ENCODE results near the gene SPINT3. TPM values are rescaled to one million over a fixed set of nuclear protein-coding genes. Genes with fewer than 3 reads are reported as not detected.
"Not testable (repeated sequence)": the region's sequence is repeated elsewhere in the genome, so short reads cannot be mapped to it uniquely, and the experiment has no call there.

SPINT3 gene
- total RNA-seq, 6 experiments from 2014 or later, result not detected

GRCh38 chr20:45495501-45495941 is 19.9 kb downstream of the SPINT3 start:
- H3K36me3 Mint-ChIP-seq (ENCODE audit: low read depth), result no peaks in the 10 kb centered on the region
- H3K4me1 Mint-ChIP-seq (ENCODE audit: low read depth), result no peaks in the 10 kb centered on the region
- H3K27me3 Mint-ChIP-seq (ENCODE audit: insufficient read depth), result peaks cover 16% of the 10 kb centered on the region
- no peaks in the 10 kb centered on the region for H3K9me3 Mint-ChIP-seq
- no peak for TF ChIP-seq CTCF (IDR thresholded peaks at IDR 0.05)
- no peak for DNase-seq
- no peak overlapping the region for H3K27ac Mint-ChIP-seq
- H3K4me3 Mint-ChIP-seq, result no peak overlapping the region

GRCh38 chr20:45489083-45489531 is 26.3 kb downstream of the SPINT3 start:
- Mint-ChIP-seq H3K36me3 (ENCODE audit: low read depth) (no peaks in the 10 kb centered on the region), H3K27ac (no peak overlapping the region), H3K4me3 (no peak overlapping the region), H3K9me3 (no peaks in the 10 kb centered on the region), H3K27me3 (ENCODE audit: insufficient read depth) (peaks cover 20% of the 10 kb centered on the region), H3K4me1 (ENCODE audit: low read depth) (no peaks in the 10 kb centered on the region)
- TF ChIP-seq CTCF (IDR thresholded peaks at IDR 0.05), result no peak
- peak; percentile 4 for DNase-seq

GRCh38 chr20:45487231-45487635 is 28.2 kb downstream of the SPINT3 start:
- Mint-ChIP-seq H3K27ac (no peak overlapping the region), H3K4me3 (no peak overlapping the region), H3K9me3 (no peaks in the 10 kb centered on the region), H3K27me3 (ENCODE audit: insufficient read depth) (peaks cover 20% of the 10 kb centered on the region), H3K4me1 (ENCODE audit: low read depth) (no peaks in the 10 kb centered on the region), H3K36me3 (ENCODE audit: low read depth) (no peaks in the 10 kb centered on the region)
- no peak for DNase-seq
- TF ChIP-seq CTCF (IDR thresholded peaks at IDR 0.05), result peak; percentile 39; the same call in 1 of the 2 replicates

GRCh38 chr20:45485388-45485787 is 30.0 kb downstream of the SPINT3 start:
- TF ChIP-seq CTCF (IDR thresholded peaks at IDR 0.05), result no peak
- DNase-seq, result no peak
- H3K27me3 Mint-ChIP-seq (ENCODE audit: insufficient read depth), result peaks cover 17% of the 10 kb centered on the region
- no peak overlapping the region for H3K4me3 Mint-ChIP-seq
- H3K36me3 Mint-ChIP-seq (ENCODE audit: low read depth), result no peaks in the 10 kb centered on the region
- no peak overlapping the region for H3K27ac Mint-ChIP-seq
- H3K9me3 Mint-ChIP-seq, result no peaks in the 10 kb centered on the region
- H3K4me1 Mint-ChIP-seq (ENCODE audit: low read depth), result no peaks in the 10 kb centered on the region

GRCh38 chr20:45484676-45485075 is 30.7 kb downstream of the SPINT3 start:
- no peak overlapping the region for H3K4me3 Mint-ChIP-seq
- no peaks in the 10 kb centered on the region for H3K4me1 Mint-ChIP-seq (ENCODE audit: low read depth)
- no peak for DNase-seq
- TF ChIP-seq CTCF (IDR thresholded peaks at IDR 0.05), result no peak
- no peaks in the 10 kb centered on the region for H3K9me3 Mint-ChIP-seq
- H3K36me3 Mint-ChIP-seq (ENCODE audit: low read depth), result no peaks in the 10 kb centered on the region
- peaks cover 17% of the 10 kb centered on the region for H3K27me3 Mint-ChIP-seq (ENCODE audit: insufficient read depth)
- no peak overlapping the region for H3K27ac Mint-ChIP-seq

GRCh38 chr20:45479822-45480221 is 35.6 kb downstream of the SPINT3 start:
- no peak for TF ChIP-seq CTCF (IDR thresholded peaks at IDR 0.05)
- H3K9me3 Mint-ChIP-seq, result no peaks in the 10 kb centered on the region
- H3K27ac Mint-ChIP-seq, result no peak overlapping the region
- DNase-seq, result no peak
- peaks cover 3% of the 10 kb centered on the region for H3K27me3 Mint-ChIP-seq (ENCODE audit: insufficient read depth)
- no peaks in the 10 kb centered on the region for H3K4me1 Mint-ChIP-seq (ENCODE audit: low read depth)
- no peaks in the 10 kb centered on the region for H3K36me3 Mint-ChIP-seq (ENCODE audit: low read depth)
- no peak overlapping the region for H3K4me3 Mint-ChIP-seq

- not testable (repeated sequence) for H3K4me1 Mint-ChIP-seq (ENCODE audit: low read depth); H3K27ac Mint-ChIP-seq; H3K36me3 Mint-ChIP-seq (ENCODE audit: low read depth); H3K9me3 Mint-ChIP-seq; H3K27me3 Mint-ChIP-seq (ENCODE audit: insufficient read depth); H3K4me3 Mint-ChIP-seq; DNase-seq
Observed at GRCh38 chr20:45477530-45478148, 37.8 kb downstream of the SPINT3 start.

GRCh38 chr20:45472286-45472685 is 43.1 kb downstream of the SPINT3 start:
- not testable (repeated sequence) for H3K4me1 Mint-ChIP-seq (ENCODE audit: low read depth); DNase-seq; H3K27ac Mint-ChIP-seq; H3K9me3 Mint-ChIP-seq; H3K36me3 Mint-ChIP-seq (ENCODE audit: low read depth); H3K4me3 Mint-ChIP-seq
- H3K27me3 Mint-ChIP-seq (ENCODE audit: insufficient read depth), result peaks cover 36% of the 10 kb centered on the region

All from HFFc6 (cell line).